GM20000 (cell line): Measurements from ENCODE around the gene UNC5C.

ENCODE experiments used
- DNase-seq: peaks from one replicate; pipeline ENCODE4 v3.0.0; 2012; ENCODE audit warnings: low spot score
- TF ChIP-seq, protein P1 (sequence below): IDR thresholded peaks from 2 replicates; pipeline ENCODE4 v1.5.1; 2012; ENCODE audit warnings: mild to moderate bottlenecking, control low read depth; ENCODE audit errors: extremely low read depth, missing control alignments

Gene UNC5C

GRCh38 chr4:95500361-95500760 lies 48.4 kb downstream of the UNC5C start:
- DNase-seq: no peak
- TF ChIP-seq, protein P1, sequence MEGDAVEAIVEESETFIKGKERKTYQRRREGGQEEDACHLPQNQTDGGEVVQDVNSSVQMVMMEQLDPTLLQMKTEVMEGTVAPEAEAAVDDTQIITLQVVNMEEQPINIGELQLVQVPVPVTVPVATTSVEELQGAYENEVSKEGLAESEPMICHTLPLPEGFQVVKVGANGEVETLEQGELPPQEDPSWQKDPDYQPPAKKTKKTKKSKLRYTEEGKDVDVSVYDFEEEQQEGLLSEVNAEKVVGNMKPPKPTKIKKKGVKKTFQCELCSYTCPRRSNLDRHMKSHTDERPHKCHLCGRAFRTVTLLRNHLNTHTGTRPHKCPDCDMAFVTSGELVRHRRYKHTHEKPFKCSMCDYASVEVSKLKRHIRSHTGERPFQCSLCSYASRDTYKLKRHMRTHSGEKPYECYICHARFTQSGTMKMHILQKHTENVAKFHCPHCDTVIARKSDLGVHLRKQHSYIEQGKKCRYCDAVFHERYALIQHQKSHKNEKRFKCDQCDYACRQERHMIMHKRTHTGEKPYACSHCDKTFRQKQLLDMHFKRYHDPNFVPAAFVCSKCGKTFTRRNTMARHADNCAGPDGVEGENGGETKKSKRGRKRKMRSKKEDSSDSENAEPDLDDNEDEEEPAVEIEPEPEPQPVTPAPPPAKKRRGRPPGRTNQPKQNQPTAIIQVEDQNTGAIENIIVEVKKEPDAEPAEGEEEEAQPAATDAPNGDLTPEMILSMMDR: no peak

DNA sequence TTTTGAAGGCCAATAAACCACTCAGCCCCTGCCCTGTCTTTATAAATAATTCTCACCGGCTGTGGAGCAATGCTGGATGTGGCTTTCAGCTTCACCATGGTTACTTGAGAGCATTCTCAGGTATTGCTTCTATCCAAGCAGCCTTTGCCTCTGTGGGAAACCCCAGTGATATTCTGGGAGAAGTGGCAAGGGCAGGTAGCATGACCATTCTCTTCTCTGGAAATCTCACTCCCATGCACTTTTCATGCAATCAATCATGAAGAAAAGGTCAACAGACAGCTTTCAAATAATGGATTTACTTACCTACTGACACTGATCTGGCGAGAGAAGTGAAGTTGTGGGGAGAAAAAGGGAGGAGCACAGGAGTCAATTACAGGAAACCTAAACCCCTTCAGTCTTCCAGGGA lies 49.5 kb downstream of the UNC5C start:
- no peak for DNase-seq
- TF ChIP-seq, protein P1: no peak

GRCh38 chr4:95494186-95494585 lies 54.6 kb downstream of the UNC5C start:
- DNase-seq: no peak

GRCh38 chr4:95478679-95479078 lies 70.1 kb downstream of the UNC5C start:
- TF ChIP-seq, protein P1: no peak
- DNase-seq: no peak

More at GRCh38 chr4:95494186-95494585, 54.6 kb downstream of the UNC5C start:
- TF ChIP-seq, protein P1: no peak

DNA sequence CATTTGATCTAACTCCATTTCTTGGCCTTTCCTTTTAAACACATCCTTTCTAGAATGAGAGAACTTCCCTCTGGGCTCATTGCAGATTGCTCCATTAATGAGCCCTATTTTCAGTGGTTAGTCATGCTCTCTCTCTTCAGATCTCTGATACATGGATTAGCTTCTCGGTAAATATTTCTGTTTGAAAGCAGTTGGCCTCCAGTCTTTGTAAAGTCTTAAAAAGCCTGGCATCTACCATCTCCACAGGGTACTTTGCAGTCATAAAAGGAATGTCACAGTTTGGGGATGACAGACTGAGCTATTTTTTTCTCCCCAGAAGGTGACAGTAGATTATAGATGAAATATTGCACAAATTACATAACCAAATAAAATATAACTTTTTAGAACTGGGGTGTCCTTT lies 72.7 kb downstream of the UNC5C start:
- DNase-seq: no peak
- TF ChIP-seq, protein P1: no peak

DNA sequence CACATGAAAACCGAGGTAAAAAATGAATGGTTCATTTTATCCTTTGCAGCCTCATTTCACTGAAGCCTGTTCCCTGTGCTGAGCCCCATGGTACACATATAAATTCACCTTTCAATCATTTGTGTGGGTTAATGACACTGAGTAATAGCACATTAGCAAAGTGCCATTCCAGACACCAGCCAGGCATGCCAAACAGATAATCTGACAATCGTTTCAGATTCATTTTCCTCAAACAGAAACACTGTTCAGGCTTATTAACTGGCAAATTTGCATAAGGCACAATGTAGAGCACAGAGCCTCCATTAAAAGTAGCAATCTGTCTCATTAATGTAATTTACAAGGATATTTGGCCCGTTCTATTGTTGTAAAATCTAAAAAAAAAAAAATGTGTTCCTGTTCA lies 76.2 kb downstream of the UNC5C start:
- DNase-seq: no peak
- TF ChIP-seq, protein P1: no peak

GRCh38 chr4:95470622-95471021 lies 78.2 kb downstream of the UNC5C start:
- TF ChIP-seq, protein P1: no peak
- no peak for DNase-seq

GRCh38 chr4:95469617-95470016 lies 79.2 kb downstream of the UNC5C start:
- no peak for DNase-seq
- TF ChIP-seq, protein P1: no peak
